IMR-90 (cell line): ENCODE measurements around the gene LSM12. TPM values are rescaled to one million over a fixed set of nuclear protein-coding genes. Genes with fewer than 3 reads are reported as not detected.
A peak's percentile ranks its signal among the peaks of the same experiment; 100 is the strongest.

ENCODE experiments used
- ATAC-seq: fragments of 200-7000 bp; cut with Tn5 transposase; 2 replicates; pipeline ENCODE4 v1.9.1; 2020; ENCODE audit warnings: low read depth, mild to moderate bottlenecking, moderate library complexity
- BruUV-seq: library from RNA; stranded (reverse); fragments of 400-500 nt; replicated peaks from 2 replicates; lab custom pipeline; 2021; lab: Mats Ljungman, UMichigan
- CTCF ChIA-PET: fragments of 300-600 bp; formaldehyde crosslinking; extraction: SDS; loops from one replicate; lab custom pipeline; 2021; ENCODE audit warnings: antibody characterized with exemption; lab: Yijun Ruan, JAX
- POLR2A ChIA-PET: fragments of 300-600 bp; sonication (Branson Sonifier 250); formaldehyde crosslinking; loops from one replicate; lab custom pipeline; 2022; ENCODE audit warnings: antibody characterized with exemption; ENCODE audit not compliant: unreplicated experiment; lab: Charles Lee
- DNase-seq: peaks from one replicate; pipeline ENCODE4 v3.0.0; 2013
- H2AFZ ChIP-seq: replicated peaks from 2 replicates; pipeline ENCODE3; 2013; ENCODE audit warnings: low read length, mild to moderate bottlenecking; ENCODE audit not compliant: poor library complexity
- H2AK5ac ChIP-seq: 2 replicates; pipeline ENCODE4 v1.6.1; 2013; ENCODE audit warnings: low read depth, low read length, inconsistent platforms
- H2AK9ac ChIP-seq: replicated peaks from 2 replicates; pipeline ENCODE3; 2013; ENCODE audit warnings: mild to moderate bottlenecking, low read depth, low read length, moderate library complexity; ENCODE audit not compliant: poor library complexity
- H2BK120ac ChIP-seq: 2 replicates; pipeline ENCODE4 v1.6.1; 2013; ENCODE audit warnings: low read depth, low read length, inconsistent platforms
- H2BK15ac ChIP-seq: 3 replicates; pipeline ENCODE4 v1.6.1; 2013; ENCODE audit warnings: low read depth, low read length, inconsistent platforms
- H2BK20ac ChIP-seq: 2 replicates; pipeline ENCODE4 v1.6.1; 2013; ENCODE audit warnings: low read depth, mild to moderate bottlenecking, inconsistent platforms, low read length, moderate library complexity
- H2BK5ac ChIP-seq: 2 replicates; pipeline ENCODE4 v1.6.1; 2013; ENCODE audit warnings: mild to moderate bottlenecking, low read depth, low read length, inconsistent platforms; ENCODE audit not compliant: poor library complexity, severe bottlenecking
- H3K14ac ChIP-seq: replicated peaks from 2 replicates; pipeline ENCODE4 v1.6.1; 2013; ENCODE audit warnings: low read depth, low read length, inconsistent platforms
- H3K18ac ChIP-seq: 2 replicates; pipeline ENCODE4 v1.6.1; 2013; ENCODE audit warnings: low read depth, low read length, control low read depth
- H3K23ac ChIP-seq: 2 replicates; pipeline ENCODE4 v1.6.1; 2013; ENCODE audit warnings: low read depth, low read length, inconsistent platforms
- H3K27ac ChIP-seq: 2 replicates; pipeline ENCODE4 v1.5.1; 2013; ENCODE audit warnings: mild to moderate bottlenecking, control low read depth, low read length; ENCODE audit not compliant: insufficient read depth
- H3K27me3 ChIP-seq: 2 replicates; pipeline ENCODE4 v1.6.1; 2013; ENCODE audit warnings: low read length; ENCODE audit not compliant: control insufficient read depth, insufficient read depth
- H3K36me3 ChIP-seq: 2 replicates; pipeline ENCODE4 v1.6.1; 2013; ENCODE audit warnings: low read length, mixed read lengths; ENCODE audit not compliant: control insufficient read depth, insufficient read depth
- H3K4ac ChIP-seq: 2 replicates; pipeline ENCODE4 v1.6.1; 2013; ENCODE audit warnings: low read depth, low read length, inconsistent platforms
- H3K4me1 ChIP-seq: 2 replicates; pipeline ENCODE4 v1.6.1; 2013; ENCODE audit warnings: low read length, mixed read lengths; ENCODE audit not compliant: control insufficient read depth, insufficient read depth
- H3K4me2 ChIP-seq: 2 replicates; pipeline ENCODE4 v1.6.1; 2013; ENCODE audit warnings: low read depth, mild to moderate bottlenecking, control low read depth, low read length, moderate library complexity
- H3K4me3 ChIP-seq: 2 replicates; pipeline ENCODE4 v1.5.1; 2013; ENCODE audit warnings: low read depth, mild to moderate bottlenecking, control low read depth, low read length, moderate library complexity; ENCODE audit not compliant: insufficient read depth
- H3K56ac ChIP-seq: 2 replicates; pipeline ENCODE4 v1.6.1; 2013; ENCODE audit warnings: low read length, inconsistent platforms; ENCODE audit not compliant: insufficient read depth; ENCODE audit errors: extremely low read depth
- H3K79me1 ChIP-seq, 2 experiments: 2 replicates each; pipeline ENCODE4 v1.6.1; 2013; ENCODE audit warnings: low read length in 2 of 2, inconsistent platforms in 1 of 2, low read depth in 1 of 2
- H3K9ac ChIP-seq: 2 replicates; pipeline ENCODE4 v1.6.1; 2013; ENCODE audit warnings: low read depth, low read length, control low read depth
- H3K9me1 ChIP-seq: 2 replicates; pipeline ENCODE4 v1.6.1; 2013; ENCODE audit warnings: low read length, inconsistent platforms; ENCODE audit not compliant: insufficient read depth
- H3K9me3 ChIP-seq: 2 replicates; pipeline ENCODE4 v1.6.1; 2013; ENCODE audit warnings: low read length; ENCODE audit not compliant: control insufficient read depth, insufficient read depth
- H4K20me1 ChIP-seq: 2 replicates; pipeline ENCODE4 v1.6.1; 2013; ENCODE audit warnings: low read length, inconsistent platforms; ENCODE audit not compliant: insufficient read depth
- H4K5ac ChIP-seq: 2 replicates; pipeline ENCODE4 v1.6.1; 2013; ENCODE audit warnings: mild to moderate bottlenecking, low read depth, low read length, control low read depth
- H4K8ac ChIP-seq, 2 experiments: 2 replicates each; pipeline ENCODE4 v1.6.1; 2013; ENCODE audit warnings: low read depth in 2 of 2, low read length in 2 of 2, control low read depth in 1 of 2, inconsistent platforms in 1 of 2
- H4K91ac ChIP-seq: 2 replicates; pipeline ENCODE4 v1.6.1; 2013; ENCODE audit warnings: low read depth, low read length, inconsistent platforms; ENCODE audit not compliant: insufficient read depth
- CHD1 ChIP-seq: IDR thresholded peaks from 2 replicates; pipeline ENCODE4 v1.6.1; 2012; ENCODE audit warnings: low read depth, low read length, improper control_type of control experiment
- MAZ ChIP-seq: IDR thresholded peaks from 2 replicates; pipeline ENCODE4 v1.6.1; 2012; ENCODE audit warnings: low read depth, mild to moderate bottlenecking, low read length, improper control_type of control experiment, moderate library complexity, borderline replicate concordance
- MXI1 ChIP-seq: IDR thresholded peaks from 2 replicates; pipeline ENCODE4 v1.6.1; 2012; ENCODE audit warnings: low read depth, mild to moderate bottlenecking, low read length, moderate library complexity, borderline replicate concordance
- RAD21 ChIP-seq: IDR thresholded peaks from 2 replicates; pipeline ENCODE4 v1.6.1; 2012; ENCODE audit warnings: low read length, improper control_type of control experiment
- WGBS, 2 experiments: methylation state at CpG; one replicate each; pipeline versions ENCODE4 v1.1.5 to v1.1.7; 2013; ENCODE audit warnings: missing lambda C conversion rate in 2 of 2; ENCODE audit not compliant: insufficient read length in 1 of 2; ENCODE audit errors: extremely low coverage in 2 of 2; 5-methylcytosine and 5-hydroxymethylcytosine counted together
- dilution Hi-C: fragments of 300-500 bp; cut with HindIII; formaldehyde crosslinking; loops from one replicate; pipeline ENCODE4 v1.14.3; 2018; ENCODE audit warnings: low sequenced_read_pairs; ENCODE audit not compliant: unreplicated experiment
- in situ Hi-C: fragments of 300-500 bp; cut with MboI; formaldehyde crosslinking; loops from 3 replicates; pipeline ENCODE4 v1.14.3; 2019; ENCODE audit warnings: low sequenced_read_pairs, inconsistent platforms, mixed read lengths
- intact Hi-C: fragments of 100-400 bp; cut with micrococcal nuclease; formaldehyde crosslinking; loops from 2 replicates; pipeline ENCODE4 v1.10.0; 2022
- polyA plus RNA-seq, 3 experiments: library from polyadenylated mRNA; depleted of rRNA; stranded (reverse); fragments of >200 nt; gene quantifications; 2 replicates each; pipeline ENCODE4 v1.2.3, GENCODE V29; 2012; ENCODE audit warnings: low replicate concordance in 1 of 3
- total RNA-seq: library from RNA; depleted of rRNA; stranded (reverse); fragments of >200 nt; gene quantifications from 2 replicates; pipeline ENCODE4 v1.2.3, GENCODE V29; 2012

LSM12 gene
- total and polyA plus RNA-seq, 2 of the 4 experiments (the other 2 are of a cell fraction) = 38.0 to 41.0 TPM

GRCh38 chr17:43995150-43995471, 71.4 kb downstream of the LSM12 start:
- no peak overlapping the region for H3K14ac ChIP-seq
- no peak overlapping the region for H3K18ac ChIP-seq
- no TSS peak for BruUV-seq
- H4K8ac ChIP-seq = no peak overlapping the region
- ChIA-PET CTCF (interaction anchor here (1.4 kb wide), 1 partner anchor 51 kb away, joined by 8 read pairs; no protein-coding TSS in a partner anchor), POLR2A (no interaction called here)
- H3K23ac ChIP-seq = no peak overlapping the region
- no peaks in the 10 kb centered on the region; the same call in 1 of the 2 replicates for H3K4me1 ChIP-seq
- intact Hi-C loops (loop anchor here (1.0 kb wide), 2 partner anchors 51 to 117 kb away; no protein-coding TSS in a partner anchor), in situ Hi-C loops (no loop called here), dilution Hi-C loops (no loop called here)
- no peak overlapping the region for H2BK5ac ChIP-seq
- no peaks in the 10 kb centered on the region for H3K79me1 ChIP-seq
- H3K9me3 ChIP-seq = no peaks in the 10 kb centered on the region
- no peaks in the 10 kb centered on the region for H3K36me3 ChIP-seq
- H2BK120ac ChIP-seq = no peak overlapping the region
- TF ChIP-seq MAZ (no peak), RAD21 (no peak), MXI1 (no peak), CHD1 (no peak)
- no peak overlapping the region for H4K91ac ChIP-seq
- peaks cover 18% of the 10 kb centered on the region for H3K27me3 ChIP-seq
- no CpG with 5 or more reads among the region's 12 CpGs for WGBS, 2 experiments
- ATAC-seq (no peak), DNase-seq (no peak)
- H2AFZ ChIP-seq = peak overlapping the region; percentile 80
- H3K56ac ChIP-seq = no peak overlapping the region
- no peak overlapping the region for H3K4ac ChIP-seq
- H2AK9ac ChIP-seq = peak overlapping the region; percentile 44
- no peak overlapping the region for H2AK5ac ChIP-seq
- no peak overlapping the region for H3K27ac ChIP-seq
- H2BK20ac ChIP-seq = no peak overlapping the region
- H2BK15ac ChIP-seq = no peak overlapping the region
- no peak overlapping the region for H4K5ac ChIP-seq
- H3K9me1 ChIP-seq = peaks cover 3% of the 10 kb centered on the region; the same call in 1 of the 2 replicates
- no peaks in the 10 kb centered on the region for H4K20me1 ChIP-seq
- H3K9ac ChIP-seq = no peak overlapping the region
- no peak overlapping the region for H3K4me3 ChIP-seq
- peak overlapping the region; percentile 46; the same call in 1 of the 2 replicates for H3K4me2 ChIP-seq
